K562 (cell line): ENCODE measurements around the gene SLC39A11. TPM values are rescaled to one million over a fixed set of nuclear protein-coding genes. Genes with fewer than 3 reads are reported as not detected.

Experiments
- ATAC-seq: fragments of 200-7000 bp; cut with Tn5 transposase; 3 replicates; pipeline ENCODE4 v1.9.1; 2020; ENCODE audit warnings: moderate library complexity
- BruUV-seq: library from RNA; stranded (reverse); fragments of 400-500 nt; replicated peaks from 2 replicates; lab custom pipeline; 2021; lab: Mats Ljungman, UMichigan
- CTCF ChIA-PET: fragments of 300-600 bp; formaldehyde crosslinking; extraction: SDS; loops from one replicate; lab custom pipeline; 2021; ENCODE audit warnings: low intra/inter-chr PET ratio; lab: Yijun Ruan, JAX
- POLR2A ChIA-PET: fragments of 300-600, 350-650 bp; sonication (Branson Sonifier 250); formaldehyde crosslinking; extraction: SDS; loops from one replicate; lab custom pipeline; 2021; ENCODE audit warnings: antibody characterized with exemption, inconsistent platforms; lab: Yijun Ruan, JAX
- DNase-seq, 4 experiments: peaks; one replicate each; pipeline versions ENCODE4 v3.0.0 to v3.0.0-alpha.2; 2011 to 2018; ENCODE audit warnings: low spot score in 3 of 4, mixed read lengths in 3 of 4; ENCODE audit errors: extremely low read depth in 1 of 4
- FAIRE-seq: peaks from 2 replicates; lab custom pipeline; 2011; peaks lifted over from hg19 to GRCh38; lab: Jason Lieb, UNC
- H2AFZ ChIP-seq: 2 replicates; pipeline ENCODE4 v1.6.0; 2011; ENCODE audit warnings: low read depth, low read length, control low read depth, inconsistent platforms
- H3K27ac ChIP-seq: fragments of 200-600 bp; 3 replicates; pipeline ENCODE4 v1.8.0; 2011; ENCODE audit warnings: low read depth, mild to moderate bottlenecking, control low read depth, inconsistent platforms, low read length, moderate library complexity, mixed read lengths; ENCODE audit errors: extremely low read depth
- H3K27me3 ChIP-seq, 2 experiments: fragments of 300-600 bp in 1 of 2; 2 replicates in 1 of 2; 3 replicates in 1 of 2; pipeline versions ENCODE4 v1.6.0 to v1.8.0; 2011; ENCODE audit warnings: inconsistent platforms in 2 of 2, low read length in 2 of 2, mild to moderate bottlenecking in 1 of 2, mixed read lengths in 1 of 2, moderate library complexity in 1 of 2; ENCODE audit not compliant: control insufficient read depth in 2 of 2, insufficient read depth in 2 of 2
- H3K36me3 ChIP-seq: fragments of 300-600 bp; 3 replicates; pipeline ENCODE4 v1.8.0; 2011; ENCODE audit warnings: mild to moderate bottlenecking, low read length, inconsistent platforms; ENCODE audit not compliant: control insufficient read depth, insufficient read depth
- H3K4me1 ChIP-seq, 2 experiments: fragments of 200-600 bp in 1 of 2; replicated peaks in 1 of 2; 2 replicates in 1 of 2; 3 replicates in 1 of 2; pipeline versions ENCODE4 v1.5.1 to v1.8.0; 2011; ENCODE audit warnings: inconsistent platforms in 2 of 2, low read length in 2 of 2, mild to moderate bottlenecking in 1 of 2, mixed read lengths in 1 of 2, moderate library complexity in 1 of 2; ENCODE audit not compliant: control insufficient read depth in 2 of 2, insufficient read depth in 2 of 2
- H3K4me2 ChIP-seq: 2 replicates; pipeline ENCODE4 v1.6.1; 2011; ENCODE audit warnings: low read length, control low read depth, inconsistent platforms, mixed read lengths; ENCODE audit not compliant: insufficient read depth
- H3K4me3 ChIP-seq: fragments of 200-600 bp; sonication (generic), shearing (Covaris generic); 2 replicates; pipeline ENCODE4 v1.5.1; 2016; ENCODE audit warnings: control low read depth, inconsistent platforms
- H3K79me2 ChIP-seq: fragments of 200-600 bp; 3 replicates; pipeline ENCODE4 v1.8.0; 2011; ENCODE audit warnings: low read length, inconsistent platforms; ENCODE audit not compliant: control insufficient read depth, insufficient read depth
- H3K9ac ChIP-seq, 2 experiments: 2 replicates each; pipeline versions ENCODE4 v1.6.0 to v1.6.1; 2011; ENCODE audit warnings: low read depth in 2 of 2, low read length in 2 of 2, control low read depth in 1 of 2, inconsistent platforms in 1 of 2, mild to moderate bottlenecking in 1 of 2, mixed read lengths in 1 of 2; ENCODE audit not compliant: insufficient read depth in 1 of 2
- H3K9me1 ChIP-seq: one replicate; pipeline ENCODE4 v1.6.0; 2011; ENCODE audit warnings: inconsistent platforms, mild to moderate bottlenecking, low read length, moderate library complexity; ENCODE audit not compliant: control insufficient read depth, insufficient read depth
- H3K9me3 ChIP-seq: replicated peaks from 2 replicates; pipeline ENCODE4 v1.5.1; 2011; ENCODE audit warnings: low read depth, low read length, inconsistent platforms; ENCODE audit not compliant: control insufficient read depth, insufficient read depth
- H4K20me1 ChIP-seq: replicated peaks from 2 replicates; pipeline ENCODE4 v1.6.1; 2011; ENCODE audit warnings: low read length, inconsistent platforms, mixed read lengths; ENCODE audit not compliant: control insufficient read depth, insufficient read depth
- FOXP1 ChIP-seq: sonication (generic); formaldehyde crosslinking; IDR thresholded peaks from 2 replicates; pipeline ENCODE4 v1.8.0; 2022; ENCODE audit warnings: mild to moderate bottlenecking, missing genetic modification reagents
- MCM7 ChIP-seq, 2 experiments: fragments of 450-650 bp; IDR thresholded peaks; 2 replicates each; pipeline ENCODE4 v1.6.1; 2016 to 2018
- MECOM ChIP-seq: fragments of 250-450 bp; sonication (Bioruptor Pico); IDR thresholded peaks from 2 replicates; pipeline ENCODE4 v1.8.0; 2022; ENCODE audit warnings: inconsistent platforms
- NFE2 ChIP-seq: IDR thresholded peaks from 2 replicates; pipeline ENCODE4 v1.6.1; 2014; ENCODE audit warnings: antibody characterized with exemption, low read depth
- NR2C1 ChIP-seq, 2 experiments: fragments of 450-650 bp; IDR thresholded peaks; 2 replicates each; pipeline ENCODE4 v1.6.1; 2017; ENCODE audit warnings: mild to moderate bottlenecking in 2 of 2, antibody characterized with exemption in 1 of 2, inconsistent platforms in 1 of 2, missing compliant biosample characterization in 1 of 2, missing genetic modification characterization in 1 of 2
- PBX2 ChIP-seq, 2 experiments: IDR thresholded peaks in 1 of 2; conservative IDR thresholded peaks in 1 of 2; 2 replicates each; pipeline ENCODE4 v1.6.1; 2016; ENCODE audit warnings: low read depth in 2 of 2, mild to moderate bottlenecking in 1 of 2, missing compliant biosample characterization in 1 of 2, missing genetic modification characterization in 1 of 2, moderate library complexity in 1 of 2
- POLR2AphosphoS2 ChIP-seq: IDR thresholded peaks from 2 replicates; pipeline ENCODE4 v1.6.1; 2012; ENCODE audit warnings: low read length, improper control_type of control experiment
- RB1 ChIP-seq: fragments of 450-650 bp; IDR thresholded peaks from 2 replicates; pipeline ENCODE4 v1.6.1; 2017; ENCODE audit warnings: low read depth, mild to moderate bottlenecking
- RBM15 ChIP-seq: fragments of 200-400 bp; formaldehyde crosslinking; IDR thresholded peaks from 2 replicates; pipeline ENCODE4 v1.6.1; 2018; ENCODE audit warnings: mild to moderate bottlenecking, low read length, moderate library complexity; ENCODE audit not compliant: insufficient read depth
- RBM17 ChIP-seq: fragments of 200-400 bp; formaldehyde crosslinking; IDR thresholded peaks from 2 replicates; pipeline ENCODE4 v1.6.1; 2017; ENCODE audit warnings: low read depth, mild to moderate bottlenecking, low read length, borderline replicate concordance
- STAT5B ChIP-seq: fragments of 250-450 bp; sonication (Bioruptor Pico); IDR thresholded peaks from 2 replicates; pipeline ENCODE4 v1.8.0; 2021; ENCODE audit warnings: mild to moderate bottlenecking, inconsistent platforms
- TEAD4 ChIP-seq, 2 experiments: sonication (generic) in 1 of 2; formaldehyde crosslinking in 1 of 2; IDR thresholded peaks; 2 replicates each; pipeline versions ENCODE4 v1.6.1 to v1.8.0; 2012 to 2022; ENCODE audit warnings: borderline replicate concordance in 1 of 2, inconsistent platforms in 1 of 2, low read length in 1 of 2, mild to moderate bottlenecking in 1 of 2, missing genetic modification reagents in 1 of 2
- U2AF2 ChIP-seq: fragments of 200-400 bp; formaldehyde crosslinking; optimal IDR thresholded peaks from 2 replicates; pipeline ENCODE3; 2017; ENCODE audit warnings: low read depth, mild to moderate bottlenecking, low read length
- ZNF143 ChIP-seq: sonication (generic); formaldehyde crosslinking; IDR thresholded peaks from 2 replicates; pipeline ENCODE4 v1.9.0; 2022; ENCODE audit warnings: mild to moderate bottlenecking, missing genetic modification reagents
- ZNF444 ChIP-seq: fragments of 250-450 bp; sonication (Bioruptor Pico); IDR thresholded peaks from 2 replicates; pipeline ENCODE4 v1.4.0; 2020; ENCODE audit warnings: mild to moderate bottlenecking, moderate library complexity
- ZNF764 ChIP-seq: fragments of 250-450 bp; sonication (Bioruptor Pico); IDR thresholded peaks from 2 replicates; pipeline ENCODE4 v1.4.0; 2020; ENCODE audit warnings: low read depth, mild to moderate bottlenecking, moderate library complexity
- WGBS: fragments of 100-300 bp; shearing (Covaris generic); methylation state at CpG from one replicate; pipeline ENCODE4 v1.1.6; 2016; ENCODE audit warnings: low coverage, mixed read lengths; ENCODE audit not compliant: insufficient coverage; ENCODE audit errors: missing lambda C conversion rate; 5-methylcytosine and 5-hydroxymethylcytosine counted together
- in situ Hi-C: fragments of 300-500 bp; cut with MboI; formaldehyde crosslinking; loops from 4 replicates; pipeline ENCODE4 v1.15.0; 2018; ENCODE audit warnings: inconsistent platforms, mixed read lengths
- intact Hi-C: fragments of 100-400 bp; cut with micrococcal nuclease; formaldehyde crosslinking; loops from 2 replicates; pipeline ENCODE4 v1.14.2; 2022
- polyA plus RNA-seq, 8 experiments: library from polyadenylated mRNA; depleted of rRNA in 4 of 8; stranded (reverse) in 5 of 8; unstranded in 3 of 8; fragments of >200 nt; fragmentation: Nextera tagmentation in 2 of 8; fragmentation: Illumina TruSeq in 1 of 8; extraction: Ambion mirVana in 2 of 8; extraction: Trizol in 1 of 8; gene quantifications; 2 replicates each; pipeline versions ENCODE4 v1.2.1 to v1.2.3, GENCODE V29; 2011 to 2014; ENCODE audit warnings: inconsistent platforms in 1 of 8, missing spikeins in 1 of 8
- total RNA-seq, 7 experiments: library from RNA; depleted of rRNA in 6 of 7; stranded (reverse); fragments of >200 nt in 6 of 7; fragmentation: Illumina TruSeq in 2 of 7; extraction: Trizol in 2 of 7; gene quantifications; 2 replicates each; pipeline versions ENCODE4 v1.2.1 to v1.2.3, GENCODE V29; 2011 to 2021; ENCODE audit warnings: low replicate concordance in 1 of 7
- TF ChIP-seq, protein P1 (sequence below): sonication (generic); formaldehyde crosslinking; IDR thresholded peaks from 2 replicates; pipeline ENCODE4 v1.9.0; 2022; ENCODE audit warnings: mild to moderate bottlenecking, missing genetic modification reagents
- TF ChIP-seq, protein P2 (sequence below): fragments of 250-450 bp; sonication (Bioruptor Pico); IDR thresholded peaks from 2 replicates; pipeline ENCODE4 v1.5.0; 2021

Gene SLC39A11
- total and polyA plus RNA-seq, 9 of the 15 experiments (the other 6 are each of a cell fraction or from before 2014, with no cell fraction given) = 10.5 to 26.4 (median 13.4) TPM

DNA sequence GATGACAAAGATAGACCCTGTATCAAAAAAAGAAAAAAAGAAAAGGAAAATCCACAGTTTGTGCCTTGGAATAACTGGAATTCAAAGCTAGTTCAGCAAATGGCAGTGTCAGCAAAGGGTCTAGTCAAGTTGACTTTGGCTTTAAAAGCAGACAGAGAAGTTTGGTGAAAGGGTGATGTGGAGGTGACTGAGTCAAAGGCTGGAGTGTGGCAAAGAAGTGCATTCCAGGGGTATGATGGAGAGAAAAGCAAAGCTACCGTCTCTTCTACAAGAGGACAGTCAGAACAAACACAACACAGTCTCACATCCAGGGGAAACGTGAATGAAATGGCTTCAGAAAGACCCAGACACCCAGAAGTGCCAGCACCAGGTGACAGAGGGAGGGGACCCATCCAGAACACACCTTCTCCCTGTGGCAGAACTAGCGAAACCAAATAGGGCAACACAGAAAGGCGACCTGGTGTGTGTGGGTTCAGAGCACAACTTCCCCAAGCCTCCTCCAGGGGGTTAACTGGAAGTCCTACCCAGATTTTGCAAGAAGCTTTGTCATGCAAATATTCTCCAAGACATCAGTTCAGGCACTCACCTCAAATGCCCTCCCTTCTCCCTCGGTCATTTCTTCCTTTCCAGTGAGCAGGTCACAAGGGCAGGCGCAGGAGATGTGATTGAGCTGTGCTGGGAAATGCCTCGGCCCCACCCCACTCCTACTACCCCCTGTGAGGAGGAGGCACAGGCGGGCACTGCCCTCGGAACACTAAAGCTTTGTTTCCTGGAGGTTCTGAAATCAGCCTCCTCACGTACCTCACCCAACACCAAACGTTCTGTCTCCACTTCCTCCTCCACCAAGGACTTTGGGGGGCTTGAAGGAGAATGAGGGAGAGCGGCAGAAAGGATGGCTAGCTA is 489.7 kb downstream of the SLC39A11 start:
- intact Hi-C loops = no loop called here
- H3K4me3 ChIP-seq = no peak overlapping the region
- FAIRE-seq (no peak), ATAC-seq (no peak), DNase-seq (no peak)
- 0% methylated on average over 9 of the region's 12 CpGs for WGBS
- BruUV-seq = no TSS peak
- in situ Hi-C loops = no loop called here
- peaks cover 3 to 16% of the 10 kb centered on the region in 2 experiments; a peak in 1 of 5 replicates for H3K27me3 ChIP-seq
- no peaks in the 10 kb centered on the region for H3K79me2 ChIP-seq
- ChIA-PET CTCF (no interaction called here), POLR2A (interaction anchor here (0.6 to 1.4 kb wide), 3 partner anchors 17 to 774 kb away, joined by 3 read pairs; no protein-coding TSS in a partner anchor)
- no peak overlapping the region for H3K4me2 ChIP-seq
- no peaks in the 10 kb centered on the region for H3K36me3 ChIP-seq
- no peak overlapping the region for H2AFZ ChIP-seq
- H3K27ac ChIP-seq = no peak overlapping the region
- no peaks in the 10 kb centered on the region for H3K4me1 ChIP-seq
- H4K20me1 ChIP-seq = no peaks in the 10 kb centered on the region
- H3K9ac ChIP-seq = no peak overlapping the region
- no peaks in the 10 kb centered on the region for H3K9me3 ChIP-seq
- no peaks in the 10 kb centered on the region for H3K9me1 ChIP-seq
- TF ChIP-seq NR2C1 (IDR thresholded peaks at IDR 0.05) (no peak), NR2C1 (tag; IDR thresholded peaks at IDR 0.05) (no peak), FOXP1 (CRISPR knock-in tag) (no peak), ZNF444 (CRISPR knock-in tag) (no peak), RBM15 (no peak), MCM7 (IDR thresholded peaks at IDR 0.05) (no peak), MECOM (CRISPR knock-in tag) (no peak), POLR2AphosphoS2 (no peak), NFE2 (no peak), ZNF143 (CRISPR knock-in tag) (no peak), ZNF764 (CRISPR knock-in tag) (no peak), STAT5B (CRISPR knock-in tag) (no peak), TEAD4 (IDR thresholded peaks at IDR 0.05; ENCODE audit: low read length) (no peak), TEAD4 (CRISPR knock-in tag; IDR thresholded peaks at IDR 0.05; ENCODE audit: borderline replicate concordance) (no peak), RBM17 (no peak), U2AF2 (no peak), RB1 (no peak), PBX2 (CRISPR knock-in tag; IDR thresholded peaks at IDR 0.05; ENCODE audit: low read depth) (no peak), PBX2 (tag; conservative IDR thresholded peaks at IDR 0.05; ENCODE audit: low read depth) (no peak)
- TF ChIP-seq, protein P1, sequence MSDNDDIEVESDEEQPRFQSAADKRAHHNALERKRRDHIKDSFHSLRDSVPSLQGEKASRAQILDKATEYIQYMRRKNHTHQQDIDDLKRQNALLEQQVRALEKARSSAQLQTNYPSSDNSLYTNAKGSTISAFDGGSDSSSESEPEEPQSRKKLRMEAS = no peak
- TF ChIP-seq, protein P2, sequence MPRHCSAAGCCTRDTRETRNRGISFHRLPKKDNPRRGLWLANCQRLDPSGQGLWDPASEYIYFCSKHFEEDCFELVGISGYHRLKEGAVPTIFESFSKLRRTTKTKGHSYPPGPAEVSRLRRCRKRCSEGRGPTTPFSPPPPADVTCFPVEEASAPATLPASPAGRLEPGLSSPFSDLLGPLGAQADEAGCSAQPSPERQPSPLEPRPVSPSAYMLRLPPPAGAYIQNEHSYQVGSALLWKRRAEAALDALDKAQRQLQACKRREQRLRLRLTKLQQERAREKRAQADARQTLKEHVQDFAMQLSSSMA (CRISPR knock-in tag) = no peak
